ENCODE data around the gene NTNG2. TPM values are rescaled to one million over a fixed set of nuclear protein-coding genes. Genes with fewer than 3 reads are reported as not detected.

Gene NTNG2
- total and polyA plus RNA-seq, 9 of the 15 experiments (the other 6 are each of a cell fraction or from before 2014, with no cell fraction given) = 0.01 to 0.11 (median 0.09) TPM; not detected in 6

GRCh38 chr9:132124800-132125199, 37.1 kb upstream of the NTNG2 start (continued):
- TF ChIP-seq IRF9 (tag; IDR thresholded peaks at IDR 0.05) = no peak

- H3K27me3 ChIP-seq (ENCODE audit: control insufficient read depth in 2 of 2, insufficient read depth in 2 of 2, low read length in 2 of 2) = peaks cover 42 to 59% of the 10 kb centered on the region in 2 experiments
- peaks cover 4% of the 10 kb centered on the region; the same call in 1 of the 2 replicates for H4K20me1 ChIP-seq (replicated peaks; ENCODE audit: control insufficient read depth, insufficient read depth, low read length)
- no peaks in the 10 kb centered on the region for H3K9me3 ChIP-seq (replicated peaks; ENCODE audit: control insufficient read depth, insufficient read depth, low read depth, low read length)
- no peaks in the 10 kb centered on the region for H3K79me2 ChIP-seq (ENCODE audit: control insufficient read depth, insufficient read depth, low read length)
- TF ChIP-seq ZNF384 (IDR thresholded peaks at IDR 0.05; ENCODE audit: low read depth, low read length) (no peak), DACH1 (IDR thresholded peaks at IDR 0.05; ENCODE audit: partially characterized antibody) (no peak), ATF4 (CRISPR knock-in tag; IDR thresholded peaks at IDR 0.05) (no peak), FOXA3 (CRISPR knock-in tag; conservative IDR thresholded peaks at IDR 0.05 in 1 of 2, IDR thresholded peaks at IDR 0.05 in 1 of 2) (no peak), ZNF764 (CRISPR knock-in tag; IDR thresholded peaks at IDR 0.05; ENCODE audit: low read depth) (no peak), ARNT (IDR thresholded peaks at IDR 0.05) (no peak), PHTF2 (CRISPR knock-in tag; IDR thresholded peaks at IDR 0.05) (no peak), ELK3 (CRISPR knock-in tag; IDR thresholded peaks at IDR 0.05) (no peak), ZBTB33 (CRISPR knock-in tag; IDR thresholded peaks at IDR 0.05) (no peak)
- no TSS peak for BruUV-seq (replicated peaks)
- H3K27ac ChIP-seq (ENCODE audit: extremely low read depth, low read depth, low read length) = no peak overlapping the region
- in situ Hi-C loops (cut with MboI) = no loop called here
- no peak overlapping the region for H3K4me3 ChIP-seq
- H3K4me2 ChIP-seq (ENCODE audit: insufficient read depth, low read length) = no peak overlapping the region
- DNase-seq (ENCODE audit: extremely low read depth in 1 of 4, low spot score in 3 of 4) = no peak
- H3K4me1 ChIP-seq (replicated peaks in 1 of 2; ENCODE audit: control insufficient read depth in 2 of 2, insufficient read depth in 2 of 2, low read length in 2 of 2) = peaks cover 0 to 6% of the 10 kb centered on the region in 2 experiments; a peak in 2 of 5 replicates
- H3K9ac ChIP-seq (ENCODE audit: insufficient read depth in 1 of 2, low read depth in 2 of 2, low read length in 2 of 2) = no peak overlapping the region
- no peak for FAIRE-seq
- ChIA-PET POLR2A (no interaction called here), CTCF (ENCODE audit: low intra/inter-chr PET ratio) (no interaction called here)
- intact Hi-C loops (cut with micrococcal nuclease) = no loop called here
- no peaks in the 10 kb centered on the region for H3K36me3 ChIP-seq (ENCODE audit: control insufficient read depth, insufficient read depth, low read length)
- peaks cover 6% of the 10 kb centered on the region for H3K9me1 ChIP-seq (ENCODE audit: control insufficient read depth, insufficient read depth, low read length)
- 6% methylated on average over 7 of the region's 7 CpGs for WGBS (ENCODE audit: insufficient coverage, low coverage, missing lambda C conversion rate)
- ATAC-seq = no peak
- no peak overlapping the region for H2AFZ ChIP-seq (ENCODE audit: low read depth, low read length)
These were observed 36.5 kb upstream of the NTNG2 start for GRCh38 chr9:132125361-132125760.
